ENCODE data around the gene HOXB2. TPM values are rescaled to one million over a fixed set of nuclear protein-coding genes. Genes with fewer than 3 reads are reported as not detected.

The HOXB2 gene
- total and polyA plus RNA-seq, 9 of the 15 experiments (the other 6 are each of a cell fraction or from before 2014, with no cell fraction given): 2.1 to 97.7 (median 21.2) TPM

- TF ChIP-seq AFF1 (IDR thresholded peaks at IDR 0.05; ENCODE audit: low read depth in 1 of 2, partially characterized antibody in 2 of 2): peak in 1 of 2 experiments; percentile 20
- no peak for TF ChIP-seq ADNP (tag; IDR thresholded peaks at IDR 0.05)
- no peak; the same call in 1 of the 2 replicates for TF ChIP-seq MGA (IDR thresholded peaks at IDR 0.05)
These were observed 31.8 kb upstream of the HOXB2 start (continued) for GRCh38 chr17:48576479-48577309.
